Measurements from ENCODE around the gene KLHL26. TPM values are rescaled to one million over a fixed set of nuclear protein-coding genes. Genes with fewer than 3 reads are reported as not detected.

KLHL26 gene
- total and polyA plus RNA-seq, 9 of the 15 experiments (the other 6 are each of a cell fraction or from before 2014, with no cell fraction given) = 0.13 to 13.3 (median 1.4) TPM

DNA sequence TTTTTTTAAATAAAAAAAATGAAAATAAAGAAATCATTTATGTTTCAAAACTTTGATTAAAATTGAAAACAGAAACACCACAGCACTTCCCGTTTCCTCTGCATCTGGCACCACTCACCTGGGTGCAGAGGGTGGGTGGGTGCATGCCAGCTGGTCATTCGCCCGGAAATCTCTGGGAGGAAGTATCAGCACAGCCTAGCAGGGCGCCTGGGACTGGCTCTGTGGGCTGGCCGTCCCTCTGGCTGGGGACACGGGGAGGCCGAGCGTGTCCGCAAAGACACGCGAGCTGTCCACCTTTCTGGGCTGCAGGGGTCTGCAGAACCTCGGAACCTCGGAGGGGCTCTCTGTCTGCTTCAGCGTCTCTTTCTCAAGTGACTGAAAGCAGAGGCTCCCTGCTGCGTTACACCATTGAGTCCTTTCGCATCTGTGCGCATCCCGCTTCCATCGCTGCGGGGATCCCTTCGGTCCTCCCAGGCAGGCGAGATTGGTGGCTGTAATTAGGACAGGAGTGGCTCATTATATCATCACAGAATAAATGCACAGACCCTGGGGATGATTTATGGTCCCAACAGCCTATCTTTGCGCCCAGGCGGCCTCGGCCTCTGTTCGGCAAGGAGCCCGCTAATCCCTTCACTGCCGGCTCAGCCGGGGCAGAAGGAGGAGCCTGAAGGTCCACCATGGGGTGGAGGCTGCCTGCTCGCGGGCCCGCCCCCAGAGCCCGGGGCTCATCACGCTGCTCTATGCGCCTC, 63.8 kb downstream of the KLHL26 start (continued):
- TF ChIP-seq, protein P1, sequence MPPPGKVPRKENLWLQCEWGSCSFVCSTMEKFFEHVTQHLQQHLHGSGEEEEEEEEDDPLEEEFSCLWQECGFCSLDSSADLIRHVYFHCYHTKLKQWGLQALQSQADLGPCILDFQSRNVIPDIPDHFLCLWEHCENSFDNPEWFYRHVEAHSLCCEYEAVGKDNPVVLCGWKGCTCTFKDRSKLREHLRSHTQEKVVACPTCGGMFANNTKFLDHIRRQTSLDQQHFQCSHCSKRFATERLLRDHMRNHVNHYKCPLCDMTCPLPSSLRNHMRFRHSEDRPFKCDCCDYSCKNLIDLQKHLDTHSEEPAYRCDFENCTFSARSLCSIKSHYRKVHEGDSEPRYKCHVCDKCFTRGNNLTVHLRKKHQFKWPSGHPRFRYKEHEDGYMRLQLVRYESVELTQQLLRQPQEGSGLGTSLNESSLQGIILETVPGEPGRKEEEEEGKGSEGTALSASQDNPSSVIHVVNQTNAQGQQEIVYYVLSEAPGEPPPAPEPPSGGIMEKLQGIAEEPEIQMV (tag; conservative IDR thresholded peaks at IDR 0.05; ENCODE audit: low read depth) = 0 out of 2 replicates have a peak, but pooled peaks have one; percentile 51
- TF ChIP-seq CBX3 (IDR thresholded peaks at IDR 0.05; ENCODE audit: borderline replicate concordance in 1 of 2, low read length in 2 of 2) (no peak), NELFE (IDR thresholded peaks at IDR 0.05; ENCODE audit: insufficient read depth, insufficient read length) (no peak), TAL1 (IDR thresholded peaks at IDR 0.05) (peak; percentile 87), ZBTB1 (CRISPR knock-in tag; IDR thresholded peaks at IDR 0.05; ENCODE audit: borderline replicate concordance, low read depth) (no peak), SMARCE1 (IDR thresholded peaks at IDR 0.05) (peak; percentile 63), PTRF (tag; IDR thresholded peaks at IDR 0.05) (no peak), JUNB (CRISPR knock-in tag; conservative IDR thresholded peaks at IDR 0.05) (no peak), ARID3A (IDR thresholded peaks at IDR 0.05; ENCODE audit: borderline replicate concordance, low read depth, low read length) (0 out of 2 replicates have a peak, but pooled peaks have one; percentile 79)
- TF ChIP-seq, protein P2, sequence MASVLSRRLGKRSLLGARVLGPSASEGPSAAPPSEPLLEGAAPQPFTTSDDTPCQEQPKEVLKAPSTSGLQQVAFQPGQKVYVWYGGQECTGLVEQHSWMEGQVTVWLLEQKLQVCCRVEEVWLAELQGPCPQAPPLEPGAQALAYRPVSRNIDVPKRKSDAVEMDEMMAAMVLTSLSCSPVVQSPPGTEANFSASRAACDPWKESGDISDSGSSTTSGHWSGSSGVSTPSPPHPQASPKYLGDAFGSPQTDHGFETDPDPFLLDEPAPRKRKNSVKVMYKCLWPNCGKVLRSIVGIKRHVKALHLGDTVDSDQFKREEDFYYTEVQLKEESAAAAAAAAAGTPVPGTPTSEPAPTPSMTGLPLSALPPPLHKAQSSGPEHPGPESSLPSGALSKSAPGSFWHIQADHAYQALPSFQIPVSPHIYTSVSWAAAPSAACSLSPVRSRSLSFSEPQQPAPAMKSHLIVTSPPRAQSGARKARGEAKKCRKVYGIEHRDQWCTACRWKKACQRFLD (CRISPR knock-in tag; IDR thresholded peaks at IDR 0.05) = no peak
